PC-3 (cell line): ENCODE measurements around the gene PTTG2.

Source experiments
- CTCF ChIP-seq: fragments of 300-600 bp; sonication (generic); conservative IDR thresholded peaks from 2 replicates; pipeline ENCODE4 v1.5.1; 2017; ENCODE audit warnings: antibody characterized with exemption, low read depth, mild to moderate bottlenecking, low read length
- EZH2 ChIP-seq: fragments of 300-600 bp; sonication (generic); IDR thresholded peaks from one replicate; pipeline ENCODE4 v1.6.1; 2017; ENCODE audit warnings: antibody characterized with exemption, mild to moderate bottlenecking, low read length; ENCODE audit not compliant: unreplicated experiment

- TF ChIP-seq CTCF (no peak), EZH2 (no peak)
These were observed 31.5 kb upstream of the PTTG2 start for GRCh38 chr4:37928426-37929416.
